Activated CD4-positive, alpha-beta T cell treated with anti-CD3 and anti-CD28 coated beads for 36 hours (primary cell): ENCODE results near the gene LIN54. TPM values are rescaled to one million over a fixed set of nuclear protein-coding genes. Genes with fewer than 3 reads are reported as not detected.

Source experiments
- ATAC-seq: fragments of 200-7000 bp; cut with Tn5 transposase; one replicate; pipeline ENCODE4 v1.10.0; 2021; ENCODE audit warnings: mild to moderate bottlenecking, moderate library complexity
- CTCF ChIA-PET: fragments of 350-600 bp; sonication (Branson Sonifier 250); formaldehyde crosslinking; loops from one replicate; lab custom pipeline; 2021; ENCODE audit warnings: antibody characterized with exemption; lab: Charles Lee
- POLR2A ChIA-PET: fragments of 350-600 bp; sonication (Branson Sonifier 250); formaldehyde crosslinking; loops from one replicate; lab custom pipeline; 2021; ENCODE audit warnings: antibody characterized with exemption, inconsistent platforms; lab: Charles Lee
- DNase-seq: peaks from one replicate; pipeline ENCODE4 v3.0.0-alpha.2; 2020
- H3K27ac Mint-ChIP-seq: one replicate; pipeline ENCODE4 v1.8.0; 2021; ENCODE audit warnings: mixed read lengths
- H3K27me3 Mint-ChIP-seq: one replicate; pipeline ENCODE4 v1.8.0; 2021; ENCODE audit warnings: mixed read lengths
- H3K36me3 Mint-ChIP-seq: one replicate; pipeline ENCODE4 v1.8.0; 2021; ENCODE audit warnings: low read depth, mixed read lengths
- H3K4me1 Mint-ChIP-seq: one replicate; pipeline ENCODE4 v1.8.0; 2021; ENCODE audit warnings: mixed read lengths
- H3K4me3 Mint-ChIP-seq: one replicate; pipeline ENCODE4 v1.8.0; 2021; ENCODE audit warnings: mild to moderate bottlenecking, moderate library complexity, mixed read lengths
- H3K9me3 Mint-ChIP-seq: one replicate; pipeline ENCODE4 v1.8.0; 2021; ENCODE audit warnings: low read depth, mixed read lengths
- intact Hi-C, 2 experiments: fragments of 100-400 bp; cut with DNase I in 1 of 2; cut with micrococcal nuclease in 1 of 2; formaldehyde crosslinking; loops; one replicate each; pipeline versions ENCODE4 v1.14.2 to v1.15.1; 2022 to 2024; cut with DNase I, micrococcal nuclease
- total RNA-seq, 2 experiments: library from RNA; stranded (reverse); gene quantifications; one replicate each; pipeline ENCODE4 v1.2.3, GENCODE V29; 2021

Gene LIN54
- total RNA-seq, 2 experiments from 2014 or later = 23.5 to 31.7 TPM

GRCh38 chr4:82905205-82905604 lies 105.4 kb downstream of the LIN54 start:
- H3K9me3 Mint-ChIP-seq = no peaks in the 10 kb centered on the region
- no peaks in the 10 kb centered on the region for H3K27me3 Mint-ChIP-seq
- peak; percentile 71 for DNase-seq
- peak; percentile 40 for ATAC-seq
- peak overlapping the region; percentile 6 for H3K27ac Mint-ChIP-seq
- ChIA-PET CTCF (interaction anchor here (0.6 to 1.8 kb wide), 5 partner anchors 9 to 377 kb away, joined by 3 to 5 read pairs (median 3); no protein-coding TSS in a partner anchor), POLR2A (interaction anchor here (0.9 kb wide), 1 partner anchor 481 kb away, joined by 3 read pairs; no protein-coding TSS in a partner anchor)
- intact Hi-C loops = loop anchor here (1.0 to 10.0 kb wide), 8 partner anchors 14 to 580 kb away; partner anchors contain the start of genes ABRAXAS1 (in 1 of the 2) and SEC31A (in 1 of the 2)
- H3K4me1 Mint-ChIP-seq = peaks cover 30% of the 10 kb centered on the region
- H3K36me3 Mint-ChIP-seq = peaks cover 5% of the 10 kb centered on the region
- peak overlapping the region; percentile 27 for H3K4me3 Mint-ChIP-seq

GRCh38 chr4:82903737-82904136 lies 106.9 kb downstream of the LIN54 start:
- Mint-ChIP-seq H3K9me3 (no peaks in the 10 kb centered on the region), H3K4me1 (peaks cover 33% of the 10 kb centered on the region), H3K36me3 (peaks cover 5% of the 10 kb centered on the region), H3K27me3 (no peaks in the 10 kb centered on the region), H3K27ac (peak overlapping the region; percentile 62), H3K4me3 (peak overlapping the region; percentile 1)
- DNase-seq (peak; percentile 26), ATAC-seq (peak; percentile 13)
- intact Hi-C loops = loop anchor here (2.0 to 10.0 kb wide), 6 partner anchors 13 to 1431 kb away; partner anchors contain the start of genes ABRAXAS1 (in 1 of the 2), HELQ (in 1 of the 2), MRPS18C (in 1 of the 2) and RASGEF1B (in 1 of the 2)
- CTCF ChIA-PET = interaction anchor here (0.6 kb wide), 1 partner anchor 187 kb away, joined by 3 read pairs; no protein-coding TSS in a partner anchor
- POLR2A ChIA-PET = interaction anchor here (1.2 kb wide), 1 partner anchor 108 kb away, joined by 4 read pairs; no protein-coding TSS in a partner anchor

GRCh38 chr4:82901183-82901718 lies 109.4 kb downstream of the LIN54 start:
- H3K27ac Mint-ChIP-seq = no peak overlapping the region
- intact Hi-C loops = loop anchor here (2.0 to 10.0 kb wide), 7 partner anchors 210 to 1429 kb away; partner anchors contain the start of genes ABRAXAS1 (in 1 of the 2), ENOPH1 (in 1 of the 2), HELQ (in 1 of the 2) and HNRNPDL (in 1 of the 2)
- H3K4me1 Mint-ChIP-seq = peaks cover 43% of the 10 kb centered on the region
- H3K36me3 Mint-ChIP-seq = peaks cover 7% of the 10 kb centered on the region
- no peak for ATAC-seq
- no peaks in the 10 kb centered on the region for H3K27me3 Mint-ChIP-seq
- ChIA-PET POLR2A (interaction anchor here (0.6 to 2.1 kb wide), 12 partner anchors 10 to 472 kb away, joined by 3 to 14 read pairs (median 4); partner anchors contain the start of genes COPS4, LIN54 and SEC31A), CTCF (interaction anchor here (1.5 to 1.8 kb wide), 3 partner anchors 9 to 379 kb away, joined by 4 to 8 read pairs (median 5); no protein-coding TSS in a partner anchor)
- no peak for DNase-seq
- H3K9me3 Mint-ChIP-seq = no peaks in the 10 kb centered on the region
- H3K4me3 Mint-ChIP-seq = no peak overlapping the region

GRCh38 chr4:82900411-82901182 lies 110.0 kb downstream of the LIN54 start, which contains the start of gene THAP9:
Gene THAP9, plus strand, starts transcription at chr4:82900735. Its CDS starts 68 bp downstream, at chr4:82900803.
- DNase-seq = peak; percentile 99
- H3K9me3 Mint-ChIP-seq = no peaks in the 10 kb centered on the region
- POLR2A ChIA-PET = interaction anchor here (0.6 to 2.1 kb wide), 13 partner anchors 9 to 471 kb away, joined by 3 to 14 read pairs (median 4); partner anchors contain the start of genes COPS4, LIN54 and SEC31A
- H3K27ac Mint-ChIP-seq = no peak within 1 kb of the TSS
- intact Hi-C loops = loop anchor here (1.0 to 10.0 kb wide), 17 partner anchors 9 to 1428 kb away; partner anchors contain the start of genes ENOPH1 (in 2 of the 2), HELQ (in 2 of the 2), HNRNPDL (in 2 of the 2) and SEC31A (in 2 of the 2)
- H3K4me3 Mint-ChIP-seq = no peak within 1 kb of the TSS
- peaks cover 10% of the 10 kb centered on the region for H3K36me3 Mint-ChIP-seq
- CTCF ChIA-PET = interaction anchor here (0.6 to 2.2 kb wide), 9 partner anchors 9 to 475 kb away, joined by 3 to 11 read pairs (median 5); no protein-coding TSS in a partner anchor
- H3K4me1 Mint-ChIP-seq = peaks cover 39% of the 10 kb centered on the region
- H3K27me3 Mint-ChIP-seq = no peaks in the 10 kb centered on the region
- ATAC-seq = peak; percentile 92

GRCh38 chr4:82900066-82900410 lies 110.6 kb downstream of the LIN54 start:
- Mint-ChIP-seq H3K9me3 (no peaks in the 10 kb centered on the region), H3K4me1 (peaks cover 35% of the 10 kb centered on the region), H3K36me3 (peaks cover 13% of the 10 kb centered on the region), H3K4me3 (no peak overlapping the region), H3K27ac (no peak overlapping the region), H3K27me3 (no peaks in the 10 kb centered on the region)
- CTCF ChIA-PET = interaction anchor here (0.6 to 2.2 kb wide), 11 partner anchors 8 to 475 kb away, joined by 3 to 11 read pairs (median 4); no protein-coding TSS in a partner anchor
- POLR2A ChIA-PET = interaction anchor here (1.0 to 2.1 kb wide), 10 partner anchors 8 to 471 kb away, joined by 3 to 14 read pairs (median 5); partner anchors contain the start of genes COPS4, LIN54 and SEC31A
- no peak for DNase-seq
- peak; percentile 3 for ATAC-seq
- intact Hi-C loops = loop anchor here (1.0 to 10.0 kb wide), 17 partner anchors 9 to 1428 kb away; partner anchors contain the start of genes ENOPH1 (in 2 of the 2), HELQ (in 2 of the 2), HNRNPDL (in 2 of the 2) and SEC31A (in 2 of the 2)

GRCh38 chr4:82899374-82900065 lies 111.1 kb downstream of the LIN54 start:
- ATAC-seq (no peak), DNase-seq (no peak)
- Mint-ChIP-seq H3K9me3 (no peaks in the 10 kb centered on the region), H3K4me1 (peaks cover 32% of the 10 kb centered on the region), H3K27ac (no peak overlapping the region), H3K4me3 (no peak overlapping the region), H3K27me3 (no peaks in the 10 kb centered on the region), H3K36me3 (peaks cover 19% of the 10 kb centered on the region)
- ChIA-PET POLR2A (interaction anchor here (0.6 to 2.1 kb wide), 8 partner anchors 8 to 527 kb away, joined by 3 to 14 read pairs (median 4); partner anchors contain the start of genes COPS4 and SEC31A), CTCF (interaction anchor here (0.7 to 2.2 kb wide), 11 partner anchors 8 to 381 kb away, joined by 3 to 11 read pairs (median 5); no protein-coding TSS in a partner anchor)
- intact Hi-C loops = loop anchor here (1.0 to 10.0 kb wide), 19 partner anchors 8 to 1427 kb away; partner anchors contain the start of genes ENOPH1 (in 2 of the 2), HELQ (in 2 of the 2), HNRNPDL (in 2 of the 2) and SEC31A (in 2 of the 2)

GRCh38 chr4:82898322-82899243 lies 112.0 kb downstream of the LIN54 start:
- Mint-ChIP-seq H3K9me3 (no peaks in the 10 kb centered on the region), H3K4me1 (peaks cover 33% of the 10 kb centered on the region), H3K36me3 (peaks cover 27% of the 10 kb centered on the region), H3K27me3 (no peaks in the 10 kb centered on the region), H3K4me3 (no peak overlapping the region), H3K27ac (no peak overlapping the region)
- intact Hi-C loops = loop anchor here in 1 of 2 experiments (2.0 kb wide), 2 partner anchors 34 to 386 kb away; partner anchors contain the start of gene COQ2
- ATAC-seq (no peak), DNase-seq (peak; percentile 32)
- ChIA-PET CTCF (interaction anchor here (1.2 to 2.2 kb wide), 6 partner anchors 13 to 212 kb away, joined by 4 to 11 read pairs (median 6); no protein-coding TSS in a partner anchor), POLR2A (interaction anchor here (1.1 to 2.1 kb wide), 5 partner anchors 33 to 383 kb away, joined by 3 to 14 read pairs (median 5); partner anchors contain the start of gene COPS4)

- no peak for DNase-seq
- intact Hi-C loops = no loop called here
- Mint-ChIP-seq H3K36me3 (peaks cover 31% of the 10 kb centered on the region), H3K4me3 (no peak overlapping the region), H3K27me3 (no peaks in the 10 kb centered on the region), H3K4me1 (peaks cover 35% of the 10 kb centered on the region), H3K9me3 (no peaks in the 10 kb centered on the region), H3K27ac (peak overlapping the region; percentile 28)
- CTCF ChIA-PET = interaction anchor here (0.6 to 1.5 kb wide), 3 partner anchors 9 to 140 kb away, joined by 3 to 5 read pairs (median 4); no protein-coding TSS in a partner anchor
- POLR2A ChIA-PET = interaction anchor here (1.2 kb wide), 1 partner anchor 139 kb away, joined by 3 read pairs; the partner anchor contains the start of gene COPS4
- no peak for ATAC-seq
These were observed 113.9 kb downstream of the LIN54 start for GRCh38 chr4:82896755-82897154.

- Mint-ChIP-seq H3K27ac (no peak overlapping the region), H3K9me3 (no peaks in the 10 kb centered on the region), H3K4me1 (peaks cover 40% of the 10 kb centered on the region), H3K27me3 (no peaks in the 10 kb centered on the region), H3K36me3 (peaks cover 35% of the 10 kb centered on the region), H3K4me3 (no peak overlapping the region)
- ATAC-seq = no peak
- CTCF ChIA-PET = interaction anchor here (0.7 kb wide), 1 partner anchor 9 kb away, joined by 3 read pairs; no protein-coding TSS in a partner anchor
- DNase-seq = no peak
- POLR2A ChIA-PET = no interaction called here
- intact Hi-C loops = loop anchor here in 1 of 2 experiments (5.0 kb wide), 1 partner anchor 218 kb away; the partner anchor contains the start of gene PLAC8
These were observed 116.7 kb downstream of the LIN54 start for GRCh38 chr4:82893942-82894341.
